ENCODE measurements around the gene JOSD1.

JOSD1 gene

DNA sequence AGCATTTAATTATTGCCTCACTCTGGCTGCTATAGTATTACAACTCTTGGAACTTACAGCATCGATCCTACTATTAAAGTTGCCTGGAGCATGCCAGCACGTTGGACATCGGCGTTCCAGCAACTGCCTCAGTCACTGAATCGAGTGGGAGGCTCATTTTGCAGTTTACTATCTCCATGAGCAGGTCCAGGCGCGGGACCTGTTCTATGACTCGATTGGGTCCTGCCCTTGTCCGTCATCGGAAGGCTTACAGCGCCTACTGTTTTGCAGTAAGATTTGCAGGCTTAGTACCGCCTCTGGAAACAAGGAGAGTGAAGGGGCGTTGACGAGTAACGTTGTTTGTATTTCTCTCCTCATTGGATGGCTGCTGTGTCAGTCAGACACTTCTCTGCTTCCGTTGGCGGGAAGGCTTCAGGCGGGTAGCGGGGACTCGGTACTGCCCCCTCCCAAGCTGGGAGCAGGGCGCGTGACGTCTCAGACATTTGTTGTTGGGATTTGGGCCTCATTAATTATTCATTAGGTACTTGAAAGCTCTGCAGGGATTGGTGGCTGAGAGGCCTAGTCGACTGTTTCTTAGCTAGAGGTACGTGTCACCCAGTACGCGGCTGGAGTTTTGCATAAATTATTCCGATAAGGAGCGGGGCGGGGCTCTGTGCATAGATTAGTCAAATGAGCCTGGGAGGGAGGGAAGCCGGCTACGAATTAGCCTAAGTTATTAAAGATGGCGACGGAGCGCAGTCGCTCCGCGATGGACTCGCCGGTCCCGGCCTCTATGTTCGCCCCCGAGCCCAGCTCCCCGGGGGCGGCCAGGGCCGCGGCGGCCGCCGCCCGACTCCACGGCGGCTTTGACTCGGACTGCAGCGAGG lies 4.7 kb upstream of the JOSD1 start, which contains the start of gene GTPBP1:
Gene GTPBP1, plus strand, starts transcription at position 710 of the 866 bp plus-strand sequence. Its CDS starts 12 bp downstream, at position 722.
- Histone ChIP-seq H3K27ac (ENCODE audit: insufficient read depth, low read depth, low read length, poor library complexity, severe bottlenecking) (peak within 1 kb of the TSS; percentile 82), H3K4me1 (ENCODE audit: control insufficient read depth, insufficient read depth, low read length) (peaks cover 20% of the 10 kb centered on the region), H3K9me3 (ENCODE audit: control insufficient read depth, low read length) (no peaks in the 10 kb centered on the region), H3K27me3 (ENCODE audit: control insufficient read depth, insufficient read depth, low read length, poor library complexity, severe bottlenecking) (peaks cover 6% of the 10 kb centered on the region), H3K36me3 (ENCODE audit: control insufficient read depth, insufficient read depth, low read length) (no peaks in the 10 kb centered on the region), H3K4me3 (ENCODE audit: insufficient read depth, low read depth, low read length) (peak within 1 kb of the TSS; percentile 93)
- 0% methylated on average over 55 of the region's 55 CpGs for WGBS, 2 experiments

DNA sequence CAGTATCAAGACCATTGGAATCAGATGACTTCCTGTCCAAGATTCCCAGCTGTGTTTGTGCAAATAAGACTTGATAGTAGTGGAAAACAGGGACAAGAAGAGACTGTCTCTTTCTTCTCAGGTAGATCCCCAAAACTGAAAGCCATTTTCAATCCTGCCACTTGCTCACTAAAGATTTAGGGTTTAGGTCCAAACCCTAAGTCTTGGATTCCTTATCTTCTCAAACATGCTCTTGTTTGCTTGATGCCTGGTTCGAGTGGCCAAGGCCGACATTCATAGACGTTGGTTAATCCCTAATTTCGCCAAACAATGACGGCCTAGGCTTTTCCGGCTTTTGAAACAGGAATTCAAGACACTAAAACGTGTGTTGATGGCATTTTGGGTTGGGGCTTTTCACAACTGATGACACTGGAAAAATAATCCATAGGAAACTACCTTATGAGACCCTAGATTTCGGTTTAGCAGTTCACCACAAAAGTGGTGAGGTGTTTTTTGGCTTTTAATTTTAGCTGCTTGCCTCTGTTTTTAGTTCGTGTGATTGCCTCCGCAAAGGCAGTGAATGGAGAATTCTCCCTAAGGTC lies 4.0 kb upstream of the JOSD1 start:
- H3K27ac ChIP-seq (ENCODE audit: insufficient read depth, low read depth, low read length, poor library complexity, severe bottlenecking) = peak overlapping the region; percentile 64
- H3K9me3 ChIP-seq (ENCODE audit: control insufficient read depth, low read length) = no peaks in the 10 kb centered on the region
- H3K27me3 ChIP-seq (ENCODE audit: control insufficient read depth, insufficient read depth, low read length, poor library complexity, severe bottlenecking) = peaks cover 6% of the 10 kb centered on the region
- peak overlapping the region; percentile 33 for H3K4me3 ChIP-seq (ENCODE audit: insufficient read depth, low read depth, low read length)
- H3K4me1 ChIP-seq (ENCODE audit: control insufficient read depth, insufficient read depth, low read length) = peaks cover 20% of the 10 kb centered on the region
- 41 to 47% methylated on average over 10 of the region's 10 CpGs for WGBS, 2 experiments
- no peaks in the 10 kb centered on the region for H3K36me3 ChIP-seq (ENCODE audit: control insufficient read depth, insufficient read depth, low read length)

DNA sequence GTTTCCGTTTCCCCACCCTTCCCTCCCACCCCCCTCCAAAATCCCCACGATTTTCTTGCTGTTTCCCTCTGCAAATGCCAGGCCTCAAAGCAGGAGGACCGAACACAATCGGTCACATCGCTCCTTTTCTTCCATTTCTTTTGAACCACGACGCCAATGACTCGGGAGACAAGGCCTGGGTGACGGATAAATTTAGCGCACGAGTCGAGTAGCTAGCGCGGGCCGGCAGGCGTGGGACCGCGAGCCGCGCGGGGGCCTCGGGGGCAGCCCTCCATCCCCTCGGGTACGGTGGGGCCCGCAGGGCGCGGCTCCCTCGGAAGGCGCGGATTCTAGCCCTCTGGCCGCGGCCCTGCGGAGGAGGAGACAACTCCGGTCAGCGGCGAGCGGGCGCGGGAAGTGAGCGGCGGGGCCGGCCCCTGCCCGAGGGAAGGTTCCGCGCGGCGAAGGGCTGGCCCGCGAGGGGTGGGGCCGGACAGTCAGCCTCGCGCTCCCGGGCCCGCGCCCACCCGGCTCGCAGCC lies 414 bp downstream of the JOSD1 start:
- Histone ChIP-seq H3K27ac (ENCODE audit: insufficient read depth, low read depth, low read length, poor library complexity, severe bottlenecking) (peak overlapping the region; percentile 71), H3K27me3 (ENCODE audit: control insufficient read depth, insufficient read depth, low read length, poor library complexity, severe bottlenecking) (peaks cover 6% of the 10 kb centered on the region), H3K36me3 (ENCODE audit: control insufficient read depth, insufficient read depth, low read length) (no peaks in the 10 kb centered on the region), H3K4me3 (ENCODE audit: insufficient read depth, low read depth, low read length) (peak overlapping the region; percentile 67), H3K4me1 (ENCODE audit: control insufficient read depth, insufficient read depth, low read length) (peaks cover 22% of the 10 kb centered on the region), H3K9me3 (ENCODE audit: control insufficient read depth, low read length) (no peaks in the 10 kb centered on the region)
- WGBS, 2 experiments = 0% methylated on average over 57 of the region's 57 CpGs

DNA sequence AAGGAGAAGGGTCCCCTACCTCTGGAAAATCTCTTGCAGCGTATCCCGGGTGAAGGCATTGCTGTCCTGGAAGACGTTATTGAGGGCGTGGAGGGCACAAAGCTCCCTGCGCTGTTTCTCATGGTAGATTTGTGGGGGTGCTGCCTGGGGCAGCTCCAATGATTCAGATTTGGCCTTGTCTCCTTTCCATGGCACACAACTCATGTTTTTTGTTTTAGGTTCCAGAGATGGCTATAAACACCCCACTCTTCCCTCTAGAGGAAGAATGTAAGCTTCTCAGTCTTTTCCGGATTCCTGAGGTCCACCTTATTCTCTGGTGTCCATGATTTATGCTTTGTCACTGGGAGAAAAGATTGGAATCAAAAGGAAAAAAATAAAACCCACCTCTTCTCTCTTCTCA lies 959 bp downstream of the JOSD1 start:
- H3K4me3 ChIP-seq (ENCODE audit: insufficient read depth, low read depth, low read length) = peak overlapping the region; percentile 67
- H3K36me3 ChIP-seq (ENCODE audit: control insufficient read depth, insufficient read depth, low read length) = no peaks in the 10 kb centered on the region
- H3K4me1 ChIP-seq (ENCODE audit: control insufficient read depth, insufficient read depth, low read length) = peaks cover 22% of the 10 kb centered on the region
- no peak overlapping the region for H3K27ac ChIP-seq (ENCODE audit: insufficient read depth, low read depth, low read length, poor library complexity, severe bottlenecking)
- H3K9me3 ChIP-seq (ENCODE audit: control insufficient read depth, low read length) = no peaks in the 10 kb centered on the region
- WGBS, 2 experiments = 41 to 51% methylated on average over 6 of the region's 6 CpGs
- H3K27me3 ChIP-seq (ENCODE audit: control insufficient read depth, insufficient read depth, low read length, poor library complexity, severe bottlenecking) = peaks cover 6% of the 10 kb centered on the region

DNA sequence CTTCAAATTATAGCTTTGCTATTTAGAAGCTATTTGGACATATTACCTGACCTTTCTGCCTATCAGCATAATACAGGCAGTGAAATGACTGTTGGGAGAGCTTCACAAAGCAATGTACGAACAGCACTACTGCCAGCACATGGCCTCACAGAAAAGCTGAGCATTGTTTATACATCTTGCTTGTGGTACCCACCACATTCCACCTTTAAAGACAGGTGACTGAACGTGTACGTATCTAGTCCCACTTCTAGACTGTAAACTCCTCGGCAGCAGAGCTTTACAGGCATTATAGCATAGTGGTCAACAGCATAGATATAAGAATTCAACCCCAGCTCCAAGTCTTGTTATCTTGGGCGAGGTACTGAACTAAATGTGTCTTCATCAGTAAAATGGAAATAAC lies 1.6 kb downstream of the JOSD1 start:
- 91 to 94% methylated on average over 5 of the region's 5 CpGs for WGBS, 2 experiments
- Histone ChIP-seq H3K36me3 (ENCODE audit: control insufficient read depth, insufficient read depth, low read length) (no peaks in the 10 kb centered on the region), H3K4me3 (ENCODE audit: insufficient read depth, low read depth, low read length) (peak overlapping the region; percentile 67), H3K27me3 (ENCODE audit: control insufficient read depth, insufficient read depth, low read length, poor library complexity, severe bottlenecking) (peaks cover 6% of the 10 kb centered on the region), H3K27ac (ENCODE audit: insufficient read depth, low read depth, low read length, poor library complexity, severe bottlenecking) (no peak overlapping the region), H3K9me3 (ENCODE audit: control insufficient read depth, low read length) (no peaks in the 10 kb centered on the region), H3K4me1 (ENCODE audit: control insufficient read depth, insufficient read depth, low read length) (peaks cover 22% of the 10 kb centered on the region)

DNA sequence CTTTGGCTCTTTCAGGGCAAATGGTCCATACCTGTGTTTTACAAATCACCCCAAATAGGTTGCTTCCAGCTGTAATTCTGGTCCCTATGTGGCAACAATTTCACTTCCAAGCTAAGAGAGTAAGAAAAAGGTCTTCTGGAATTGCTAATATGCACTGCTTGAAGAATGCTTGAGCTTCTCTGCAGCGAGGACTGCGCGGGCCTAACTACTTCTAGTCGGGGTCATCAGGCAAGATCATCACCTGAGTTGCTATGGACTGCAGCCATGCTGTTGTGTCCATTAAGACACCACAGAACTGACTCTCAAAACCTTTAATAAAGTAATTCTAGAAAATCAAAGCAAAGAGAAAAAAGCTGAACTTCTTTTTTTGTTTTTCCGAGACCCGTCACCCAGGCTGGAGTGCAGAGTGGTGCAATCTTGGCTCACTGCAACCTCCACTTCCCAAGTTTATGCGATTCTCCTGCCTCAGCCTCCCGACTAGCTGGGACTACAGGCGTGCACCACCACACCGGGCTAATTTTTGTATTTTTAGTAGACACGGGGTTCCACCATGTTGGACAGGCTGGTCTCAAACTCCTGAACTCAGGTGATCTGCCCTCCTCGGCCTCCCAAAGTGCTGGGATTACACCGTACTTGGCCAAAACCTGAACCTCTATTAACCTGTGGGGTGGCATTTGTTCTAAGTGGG lies 2.2 kb downstream of the JOSD1 start:
- Histone ChIP-seq H3K27me3 (ENCODE audit: control insufficient read depth, insufficient read depth, low read length, poor library complexity, severe bottlenecking) (peaks cover 6% of the 10 kb centered on the region), H3K4me1 (ENCODE audit: control insufficient read depth, insufficient read depth, low read length) (peaks cover 22% of the 10 kb centered on the region), H3K36me3 (ENCODE audit: control insufficient read depth, insufficient read depth, low read length) (no peaks in the 10 kb centered on the region), H3K27ac (ENCODE audit: insufficient read depth, low read depth, low read length, poor library complexity, severe bottlenecking) (no peak overlapping the region), H3K9me3 (ENCODE audit: control insufficient read depth, low read length) (no peaks in the 10 kb centered on the region), H3K4me3 (ENCODE audit: insufficient read depth, low read depth, low read length) (peak overlapping the region; percentile 67)
- WGBS, 2 experiments = 93 to 95% methylated on average over 13 of the region's 13 CpGs

DNA sequence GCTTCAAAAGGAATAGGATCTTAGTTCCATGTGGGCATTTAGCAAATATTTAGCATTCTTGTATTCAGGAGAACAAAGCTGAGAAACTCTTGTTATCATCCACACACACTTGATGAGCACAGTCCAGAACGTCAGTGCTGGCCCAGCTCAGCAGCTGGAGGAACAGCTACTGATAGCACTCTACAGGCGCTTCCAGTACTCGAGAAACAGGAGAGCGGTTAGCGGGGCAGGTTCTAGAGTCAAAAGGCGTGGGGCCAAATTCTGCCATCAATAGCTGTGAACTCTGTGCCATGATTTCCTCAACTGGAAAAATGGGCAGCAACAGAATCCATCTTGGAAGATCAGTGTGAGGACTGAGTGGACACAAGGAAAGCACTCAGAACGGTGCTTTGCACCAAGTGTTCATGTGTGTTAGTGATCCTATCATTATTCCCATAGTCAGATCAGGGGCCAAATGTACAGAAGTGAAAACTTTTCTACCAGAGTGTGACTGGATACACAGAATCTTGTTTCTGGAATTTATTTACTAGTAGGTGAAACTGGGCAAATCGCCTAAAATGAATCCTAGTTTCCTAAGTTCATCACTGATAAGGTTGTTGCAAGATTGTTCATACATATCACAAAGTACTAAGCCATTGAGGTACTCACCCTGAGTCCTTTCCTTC lies 3.2 kb downstream of the JOSD1 start:
- Histone ChIP-seq H3K9me3 (ENCODE audit: control insufficient read depth, low read length) (no peaks in the 10 kb centered on the region), H3K36me3 (ENCODE audit: control insufficient read depth, insufficient read depth, low read length) (no peaks in the 10 kb centered on the region), H3K27me3 (ENCODE audit: control insufficient read depth, insufficient read depth, low read length, poor library complexity, severe bottlenecking) (peaks cover 6% of the 10 kb centered on the region), H3K27ac (ENCODE audit: insufficient read depth, low read depth, low read length, poor library complexity, severe bottlenecking) (no peak overlapping the region), H3K4me1 (ENCODE audit: control insufficient read depth, insufficient read depth, low read length) (peaks cover 22% of the 10 kb centered on the region), H3K4me3 (ENCODE audit: insufficient read depth, low read depth, low read length) (peak overlapping the region; percentile 2)
- 89 to 90% methylated on average over 8 of the region's 8 CpGs for WGBS, 2 experiments

DNA sequence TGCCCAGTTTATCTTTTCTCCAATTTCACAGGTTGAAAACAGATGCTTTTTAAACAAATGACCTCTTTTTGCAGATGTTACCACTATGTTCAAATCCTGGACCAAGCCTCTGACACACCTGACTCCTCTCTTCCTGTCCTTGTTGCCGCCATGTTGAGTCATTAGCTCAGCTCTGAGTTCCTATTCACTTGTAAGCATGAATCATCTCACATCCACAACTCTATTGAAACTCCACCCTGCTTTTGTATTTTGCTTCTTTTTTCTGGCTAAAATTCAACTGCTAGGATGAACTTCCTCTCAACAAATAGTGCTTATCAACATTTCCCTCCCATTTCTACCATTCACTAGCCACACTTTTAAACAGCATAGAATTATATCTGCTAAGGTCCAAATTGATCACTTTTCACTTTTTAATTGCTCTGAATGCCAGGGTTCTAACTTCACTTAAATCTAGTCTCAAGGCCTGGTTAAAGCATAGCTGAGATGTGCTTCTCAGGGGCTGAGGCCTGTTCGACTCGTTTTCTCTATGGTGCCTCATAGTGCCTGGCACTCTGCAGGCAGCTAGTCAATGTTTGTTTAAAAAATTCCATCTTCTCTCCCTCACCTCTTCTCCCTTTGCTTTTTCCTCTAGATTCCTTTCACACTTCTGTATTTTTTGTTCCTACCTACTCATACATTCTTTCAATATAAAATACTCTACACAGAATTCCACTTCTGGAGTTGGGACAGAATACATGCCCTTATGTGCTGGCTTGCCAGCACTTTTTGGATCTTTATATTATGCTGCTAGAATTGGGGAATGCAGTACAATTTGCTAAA lies 3.9 kb downstream of the JOSD1 start:
- Histone ChIP-seq H3K9me3 (ENCODE audit: control insufficient read depth, low read length) (no peaks in the 10 kb centered on the region), H3K27me3 (ENCODE audit: control insufficient read depth, insufficient read depth, low read length, poor library complexity, severe bottlenecking) (peaks cover 6% of the 10 kb centered on the region), H3K27ac (ENCODE audit: insufficient read depth, low read depth, low read length, poor library complexity, severe bottlenecking) (no peak overlapping the region), H3K4me3 (ENCODE audit: insufficient read depth, low read depth, low read length) (no peak overlapping the region), H3K36me3 (ENCODE audit: control insufficient read depth, insufficient read depth, low read length) (no peaks in the 10 kb centered on the region), H3K4me1 (ENCODE audit: control insufficient read depth, insufficient read depth, low read length) (peaks cover 21% of the 10 kb centered on the region)
- WGBS, 2 experiments = 67% methylated on average over 3 of the region's 3 CpGs

DNA sequence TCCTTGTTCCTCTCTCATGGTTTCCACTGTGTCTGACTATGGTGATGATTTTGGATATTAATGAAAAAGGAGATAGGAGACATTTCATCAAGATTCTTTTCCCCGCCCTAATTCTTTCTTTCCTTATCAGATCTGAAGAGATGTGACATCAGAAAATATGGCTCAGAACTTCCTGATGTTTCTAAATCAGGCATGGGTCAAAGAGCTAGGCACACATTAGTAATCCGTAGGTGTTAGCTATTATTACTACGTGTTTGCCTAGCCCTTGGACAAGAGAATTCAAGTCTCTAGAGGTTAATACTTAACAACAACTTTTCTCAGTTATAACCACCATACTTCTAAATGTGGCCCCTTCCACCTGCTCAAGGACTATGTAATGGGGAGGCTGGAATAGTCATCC lies 5.8 kb downstream of the JOSD1 start:
- no peak overlapping the region for H3K27ac ChIP-seq (ENCODE audit: insufficient read depth, low read depth, low read length, poor library complexity, severe bottlenecking)
- H3K4me3 ChIP-seq (ENCODE audit: insufficient read depth, low read depth, low read length) = no peak overlapping the region
- H3K36me3 ChIP-seq (ENCODE audit: control insufficient read depth, insufficient read depth, low read length) = no peaks in the 10 kb centered on the region
- H3K27me3 ChIP-seq (ENCODE audit: control insufficient read depth, insufficient read depth, low read length, poor library complexity, severe bottlenecking) = no peaks in the 10 kb centered on the region
- WGBS, 2 experiments = 97% methylated on average over 3 of the region's 3 CpGs
- H3K9me3 ChIP-seq (ENCODE audit: control insufficient read depth, low read length) = no peaks in the 10 kb centered on the region
- H3K4me1 ChIP-seq (ENCODE audit: control insufficient read depth, insufficient read depth, low read length) = peaks cover 19% of the 10 kb centered on the region
